Measurements from ENCODE around the gene REST. TPM values are rescaled to one million over a fixed set of nuclear protein-coding genes. Genes with fewer than 3 reads are reported as not detected.

Gene REST
- total RNA-seq, 2 donors from 2014 or later = 27.8 to 31.9 TPM

GRCh38 chr4:56863441-56864139 is 44.1 kb upstream of the REST start:
- Histone ChIP-seq H3K9ac (ENCODE audit: low read depth in 2 of 2, low read length in 2 of 2) (no peak overlapping the region), H3K4me1 (no peaks in the 10 kb centered on the region), H3K9me3 (no peaks in the 10 kb centered on the region), H3K36me3 (no peaks in the 10 kb centered on the region), H3K27me3 (no peaks in the 10 kb centered on the region), H3K4me3 (no peak overlapping the region), H3K27ac (no peak overlapping the region)
- intact Hi-C loops (cut with DNase I) = no loop called here
- no peak for DNase-seq
- no peak for TF ChIP-seq CTCF (IDR thresholded peaks at IDR 0.05)

GRCh38 chr4:56870946-56871345 is 36.8 kb upstream of the REST start:
- no peak for DNase-seq
- no peak for TF ChIP-seq CTCF (IDR thresholded peaks at IDR 0.05)

GRCh38 chr4:56871371-56871866 is 36.3 kb upstream of the REST start:
- no peak for DNase-seq
- no peak overlapping the region for H3K9ac ChIP-seq (ENCODE audit: low read depth in 2 of 2, low read length in 2 of 2)

More at GRCh38 chr4:56870946-56871345, 36.8 kb upstream of the REST start:
- intact Hi-C loops (cut with DNase I) = no loop called here
- Histone ChIP-seq H3K27me3 (no peaks in the 10 kb centered on the region), H3K27ac (no peak overlapping the region), H3K4me1 (no peaks in the 10 kb centered on the region), H3K9me3 (no peaks in the 10 kb centered on the region), H3K9ac (ENCODE audit: low read depth in 2 of 2, low read length in 2 of 2) (no peak overlapping the region), H3K4me3 (no peak overlapping the region), H3K36me3 (no peaks in the 10 kb centered on the region)

GRCh38 chr4:56874166-56874565 is 33.5 kb upstream of the REST start:
- no peak overlapping the region for H3K27ac ChIP-seq
- H3K4me1 ChIP-seq = no peaks in the 10 kb centered on the region
- no peaks in the 10 kb centered on the region for H3K9me3 ChIP-seq
- H3K4me3 ChIP-seq = no peak overlapping the region
- peak overlapping the region in 1 of 2 donors; percentile 28 for H3K9ac ChIP-seq (ENCODE audit: low read depth in 2 of 2, low read length in 2 of 2)
- no peak for TF ChIP-seq CTCF (IDR thresholded peaks at IDR 0.05)
- peak; percentile 77 for DNase-seq
- H3K36me3 ChIP-seq = no peaks in the 10 kb centered on the region
- intact Hi-C loops (cut with DNase I) = no loop called here
- H3K27me3 ChIP-seq = no peaks in the 10 kb centered on the region

More at GRCh38 chr4:56871371-56871866, 36.3 kb upstream of the REST start:
- Histone ChIP-seq H3K4me1 (no peaks in the 10 kb centered on the region), H3K4me3 (no peak overlapping the region), H3K27ac (no peak overlapping the region), H3K27me3 (no peaks in the 10 kb centered on the region), H3K9me3 (no peaks in the 10 kb centered on the region), H3K36me3 (no peaks in the 10 kb centered on the region)
- intact Hi-C loops (cut with DNase I) = no loop called here
- TF ChIP-seq CTCF (IDR thresholded peaks at IDR 0.05) = no peak

GRCh38 chr4:56874923-56875322 is 32.8 kb upstream of the REST start:
- H3K4me1 ChIP-seq = no peaks in the 10 kb centered on the region
- H3K27me3 ChIP-seq = no peaks in the 10 kb centered on the region
- intact Hi-C loops (cut with DNase I) = no loop called here
- no peak overlapping the region for H3K27ac ChIP-seq
- H3K36me3 ChIP-seq = no peaks in the 10 kb centered on the region
- H3K4me3 ChIP-seq = no peak overlapping the region
- DNase-seq = no peak
- no peak for TF ChIP-seq CTCF (IDR thresholded peaks at IDR 0.05)
- peak overlapping the region in 1 of 2 donors; percentile 28 for H3K9ac ChIP-seq (ENCODE audit: low read depth in 2 of 2, low read length in 2 of 2)
- no peaks in the 10 kb centered on the region for H3K9me3 ChIP-seq
